RWPE2 (cell line): ENCODE data around the gene CHST11.

Source experiments
- ATAC-seq: fragments of 200-7000 bp; cut with Tn5 transposase; 3 replicates; pipeline ENCODE4 v1.9.1; 2021; ENCODE audit warnings: low read depth
- DNase-seq: peaks from one replicate; pipeline ENCODE4 v3.0.0-alpha.2; 2020; ENCODE audit warnings: low spot score
- H3K27ac ChIP-seq: fragments of 450-650 bp; 2 replicates; pipeline ENCODE4 v1.5.1; 2017; ENCODE audit warnings: mild to moderate bottlenecking; ENCODE audit not compliant: poor library complexity, severe bottlenecking
- H3K27me3 ChIP-seq: fragments of 250-450 bp; sonication (Bioruptor Pico); 2 replicates; pipeline ENCODE4 v1.5.1; 2021; ENCODE audit warnings: mild to moderate bottlenecking, moderate library complexity; ENCODE audit not compliant: insufficient read depth, poor library complexity, severe bottlenecking
- H3K36me3 ChIP-seq: fragments of 250-450 bp; sonication (Bioruptor Pico); 2 replicates; pipeline ENCODE4 v1.5.1; 2020; ENCODE audit warnings: low read depth, mild to moderate bottlenecking, moderate library complexity
- H3K4me1 ChIP-seq: fragments of 250-450 bp; sonication (Bioruptor Pico); 2 replicates; pipeline ENCODE4 v1.5.1; 2021; ENCODE audit warnings: mild to moderate bottlenecking, moderate library complexity; ENCODE audit not compliant: insufficient read depth, poor library complexity, severe bottlenecking
- H3K4me3 ChIP-seq: fragments of 250-450 bp; sonication (Bioruptor Pico); 2 replicates; pipeline ENCODE4 v1.5.1; 2021; ENCODE audit warnings: mild to moderate bottlenecking, moderate library complexity; ENCODE audit not compliant: severe bottlenecking
- H3K9me3 ChIP-seq: fragments of 250-450 bp; sonication (Bioruptor Pico); 2 replicates; pipeline ENCODE4 v1.5.1; 2021; ENCODE audit warnings: mild to moderate bottlenecking, moderate library complexity; ENCODE audit not compliant: severe bottlenecking
- TF ChIP-seq, protein P1 (sequence below): fragments of 450-650 bp; IDR thresholded peaks from one replicate; pipeline ENCODE4 v1.5.1; 2017; ENCODE audit warnings: mild to moderate bottlenecking, moderate library complexity; ENCODE audit not compliant: poor library complexity, severe bottlenecking

Gene CHST11

DNA sequence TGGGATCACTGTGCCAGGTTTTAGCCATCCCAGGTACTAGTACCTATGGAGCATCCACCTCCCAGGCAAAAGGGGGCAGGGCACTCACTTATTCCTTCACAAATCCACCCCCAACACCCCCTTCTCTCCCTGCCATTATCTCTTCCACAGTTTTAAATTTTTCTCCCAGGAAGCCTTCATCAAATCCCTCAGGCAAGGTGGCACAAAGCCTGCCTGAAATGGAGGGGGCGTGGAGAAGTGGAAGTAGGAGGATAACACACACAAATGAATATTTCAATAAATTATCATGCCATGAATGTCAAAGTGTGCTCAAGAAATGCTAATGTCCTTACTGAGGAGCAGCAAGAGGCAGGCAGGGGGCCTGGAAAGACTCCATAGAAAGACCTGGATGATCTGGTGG is 4.7 kb upstream of the CHST11 start:
- H3K4me1 ChIP-seq, result peaks cover 17% of the 10 kb centered on the region
- no peaks in the 10 kb centered on the region for H3K27me3 ChIP-seq
- DNase-seq, result no peak
- H3K27ac ChIP-seq, result no peak overlapping the region
- TF ChIP-seq, protein P1, sequence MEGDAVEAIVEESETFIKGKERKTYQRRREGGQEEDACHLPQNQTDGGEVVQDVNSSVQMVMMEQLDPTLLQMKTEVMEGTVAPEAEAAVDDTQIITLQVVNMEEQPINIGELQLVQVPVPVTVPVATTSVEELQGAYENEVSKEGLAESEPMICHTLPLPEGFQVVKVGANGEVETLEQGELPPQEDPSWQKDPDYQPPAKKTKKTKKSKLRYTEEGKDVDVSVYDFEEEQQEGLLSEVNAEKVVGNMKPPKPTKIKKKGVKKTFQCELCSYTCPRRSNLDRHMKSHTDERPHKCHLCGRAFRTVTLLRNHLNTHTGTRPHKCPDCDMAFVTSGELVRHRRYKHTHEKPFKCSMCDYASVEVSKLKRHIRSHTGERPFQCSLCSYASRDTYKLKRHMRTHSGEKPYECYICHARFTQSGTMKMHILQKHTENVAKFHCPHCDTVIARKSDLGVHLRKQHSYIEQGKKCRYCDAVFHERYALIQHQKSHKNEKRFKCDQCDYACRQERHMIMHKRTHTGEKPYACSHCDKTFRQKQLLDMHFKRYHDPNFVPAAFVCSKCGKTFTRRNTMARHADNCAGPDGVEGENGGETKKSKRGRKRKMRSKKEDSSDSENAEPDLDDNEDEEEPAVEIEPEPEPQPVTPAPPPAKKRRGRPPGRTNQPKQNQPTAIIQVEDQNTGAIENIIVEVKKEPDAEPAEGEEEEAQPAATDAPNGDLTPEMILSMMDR, result no peak
- no peaks in the 10 kb centered on the region for H3K36me3 ChIP-seq
- H3K9me3 ChIP-seq, result no peaks in the 10 kb centered on the region
- no peak overlapping the region for H3K4me3 ChIP-seq
- no peak for ATAC-seq

DNA sequence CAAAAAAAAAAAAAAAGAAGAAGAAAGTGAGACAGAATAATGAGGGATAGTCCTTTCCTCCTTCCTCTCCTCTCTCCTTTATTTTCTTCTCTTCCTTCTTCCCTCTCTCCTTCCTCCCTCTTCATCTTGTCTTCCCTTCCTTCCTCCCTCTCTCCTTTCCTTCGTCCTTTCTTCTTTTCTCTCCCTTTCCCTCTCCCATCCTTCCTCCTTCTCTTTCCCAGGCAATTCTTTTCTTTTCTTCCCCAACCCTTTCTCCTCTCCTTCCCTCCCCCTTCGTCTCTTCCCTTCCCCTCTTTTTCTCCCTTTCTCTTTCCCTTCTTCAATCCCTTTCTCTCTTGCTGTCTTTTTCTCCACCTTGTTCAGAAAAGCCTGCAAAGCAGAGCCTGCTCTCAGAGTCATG is 3.6 kb upstream of the CHST11 start:
- ATAC-seq, result no peak
- no peaks in the 10 kb centered on the region for H3K27me3 ChIP-seq
- DNase-seq, result no peak
- H3K27ac ChIP-seq, result no peak overlapping the region
- H3K36me3 ChIP-seq, result no peaks in the 10 kb centered on the region
- H3K9me3 ChIP-seq, result no peaks in the 10 kb centered on the region
- peaks cover 17% of the 10 kb centered on the region for H3K4me1 ChIP-seq
- TF ChIP-seq, protein P1, result no peak
- no peak overlapping the region for H3K4me3 ChIP-seq

DNA sequence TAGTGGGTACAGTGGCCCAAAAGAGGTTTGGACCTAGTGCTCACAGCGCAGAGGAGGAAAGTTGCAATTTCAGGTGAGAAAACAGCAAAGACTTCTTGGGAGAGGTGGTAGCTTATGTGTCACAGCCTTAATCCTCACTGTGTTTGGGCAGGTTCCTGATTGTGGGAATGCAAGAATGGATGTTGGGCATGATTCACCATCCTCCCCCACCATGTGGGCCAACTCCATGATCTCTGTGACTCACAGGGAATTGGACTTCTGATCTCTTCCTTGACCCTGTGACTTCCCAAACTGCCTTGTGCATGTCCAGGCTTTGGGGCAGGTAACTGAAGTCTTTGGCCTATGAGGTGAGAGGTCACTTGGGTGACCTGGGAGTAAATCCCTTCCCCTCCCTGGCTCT is 1.8 kb upstream of the CHST11 start:
- ATAC-seq (peak; percentile 66), DNase-seq (peak; percentile 76)
- Histone ChIP-seq H3K4me1 (peaks cover 22% of the 10 kb centered on the region), H3K27me3 (no peaks in the 10 kb centered on the region), H3K4me3 (no peak overlapping the region), H3K9me3 (no peaks in the 10 kb centered on the region), H3K36me3 (no peaks in the 10 kb centered on the region), H3K27ac (peak overlapping the region; percentile 44)
- TF ChIP-seq, protein P1, result no peak

DNA sequence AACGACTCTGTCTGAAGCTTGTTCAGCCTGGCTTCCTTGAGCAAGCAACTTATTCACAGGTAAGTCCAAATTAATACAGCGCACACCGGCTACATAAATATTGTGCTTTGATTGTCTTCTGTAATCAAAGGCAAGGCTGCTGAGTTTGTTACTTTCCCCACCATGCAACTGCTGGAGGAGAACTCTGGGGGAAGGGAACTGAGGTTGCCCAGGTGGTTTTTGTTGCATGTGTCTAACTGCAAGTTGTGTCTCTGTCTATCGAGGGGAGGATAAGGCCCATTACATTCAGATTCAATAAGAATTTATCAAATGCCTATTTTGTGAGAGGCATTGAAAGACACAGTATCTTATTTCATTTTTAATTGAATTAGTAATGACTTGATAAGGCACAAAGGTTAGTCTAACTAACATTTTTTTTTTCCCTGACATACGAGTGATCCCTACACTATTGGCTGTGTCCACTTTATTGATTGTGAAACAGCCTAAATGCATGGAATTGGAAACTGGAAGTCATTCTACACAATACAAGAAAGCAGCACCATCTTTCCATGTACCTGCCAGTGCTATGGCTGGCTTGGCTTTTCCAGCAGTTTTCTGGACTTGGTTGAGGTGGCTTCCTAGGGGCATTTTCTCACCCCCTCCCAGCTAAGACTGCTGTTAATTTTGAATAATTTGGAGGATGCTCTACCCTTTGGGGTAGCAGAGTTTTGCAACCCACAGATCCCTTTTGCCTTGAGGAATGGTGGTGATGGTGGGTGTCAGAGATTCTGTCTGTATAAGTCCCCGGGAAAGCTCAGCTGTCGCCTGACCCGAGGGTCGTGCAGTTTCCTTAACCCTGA is 951 bp upstream of the CHST11 start:
- peak overlapping the region; percentile 65 for H3K27ac ChIP-seq

More for the DNA sequence above, 951 bp upstream of the CHST11 start:
- no peak for DNase-seq
- ATAC-seq, result no peak
- Histone ChIP-seq H3K27me3 (no peaks in the 10 kb centered on the region), H3K36me3 (no peaks in the 10 kb centered on the region), H3K9me3 (no peaks in the 10 kb centered on the region), H3K4me1 (peaks cover 24% of the 10 kb centered on the region), H3K4me3 (peak overlapping the region; percentile 55)
- TF ChIP-seq, protein P1, result no peak
